ENCODE data around the gene ZNF460.

DNA sequence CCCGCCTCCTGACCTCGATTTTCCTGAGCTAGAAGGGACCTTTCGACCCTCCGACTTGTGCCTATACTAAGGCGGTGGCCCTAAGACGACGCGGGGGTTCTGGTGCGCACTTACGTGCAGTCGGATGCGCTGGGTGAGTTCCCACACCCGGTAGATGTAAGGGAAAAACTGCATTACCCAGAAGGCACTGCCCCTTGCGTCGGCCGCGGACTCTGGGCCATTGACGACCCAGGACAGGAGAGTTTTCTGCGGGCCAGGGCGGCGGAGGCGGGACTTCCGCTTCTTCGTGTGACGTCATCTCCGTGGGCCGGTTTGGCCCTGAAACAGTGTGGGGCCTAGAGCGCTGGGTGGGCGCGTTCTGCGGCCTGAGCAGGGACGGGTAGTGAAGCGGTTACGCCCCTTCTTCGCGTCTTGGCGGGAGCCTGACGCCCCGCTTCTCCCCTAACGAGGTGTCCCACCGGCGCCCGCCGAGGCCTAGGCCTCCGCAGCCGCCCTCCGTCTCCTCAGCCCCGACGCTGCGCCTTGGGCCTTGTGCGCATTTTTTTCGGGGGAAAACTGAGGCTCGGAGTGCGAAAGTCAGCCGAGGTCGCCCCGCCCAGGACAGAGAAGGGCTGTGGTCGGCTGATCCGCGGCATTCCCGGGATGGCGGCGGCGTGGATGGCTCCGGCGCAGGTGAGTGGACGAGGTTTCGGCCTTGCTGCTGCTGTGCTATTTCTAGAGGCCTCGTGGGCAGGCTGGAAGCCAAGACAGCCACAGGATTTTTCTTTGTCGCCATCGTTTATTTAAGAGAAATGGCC lies at the start of gene ZNF460:
- no peak for TF ChIP-seq CTCF (IDR thresholded peaks at IDR 0.05; ENCODE audit: poor library complexity)
- no peak for TF ChIP-seq EZH2phosphoT487 (IDR thresholded peaks at IDR 0.05; ENCODE audit: low read depth, severe bottlenecking, unreplicated experiment)

All from hepatocyte (in vitro differentiated cells).